ENCODE measurements around the gene PRSS16. TPM values are rescaled to one million over a fixed set of nuclear protein-coding genes. Genes with fewer than 3 reads are reported as not detected.

Gene PRSS16
- total RNA-seq, 1 experiment from 2014 or later = not detected

- H3K4me3 ChIP-seq = no peak overlapping the region
- DNase-seq (ENCODE audit: low read depth in 1 of 2, low spot score in 2 of 2) = no peak
- H3K27ac ChIP-seq = no peak overlapping the region
- no peaks in the 10 kb centered on the region for H3K9me3 ChIP-seq (replicated peaks)
- no peaks in the 10 kb centered on the region for H3K4me1 ChIP-seq (replicated peaks)
- H3K36me3 ChIP-seq = no peaks in the 10 kb centered on the region
- H3K27me3 ChIP-seq (replicated peaks) = no peaks in the 10 kb centered on the region
Observed at GRCh38 chr6:27230758-27231111, 16.8 kb upstream of the PRSS16 start.

GRCh38 chr6:27234576-27234975, 12.9 kb upstream of the PRSS16 start:
- no peaks in the 10 kb centered on the region for H3K36me3 ChIP-seq
- H3K4me1 ChIP-seq (replicated peaks) = no peaks in the 10 kb centered on the region
- H3K27me3 ChIP-seq (replicated peaks) = no peaks in the 10 kb centered on the region
- DNase-seq (ENCODE audit: low read depth in 1 of 2, low spot score in 2 of 2) = no peak
- H3K4me3 ChIP-seq = no peak overlapping the region
- no peak overlapping the region for H3K27ac ChIP-seq
- no peaks in the 10 kb centered on the region for H3K9me3 ChIP-seq (replicated peaks)

- no peak overlapping the region for H3K27ac ChIP-seq
- no peak for DNase-seq (ENCODE audit: low read depth in 1 of 2, low spot score in 2 of 2)
- no peak overlapping the region for H3K4me3 ChIP-seq
- no peaks in the 10 kb centered on the region for H3K36me3 ChIP-seq
- H3K9me3 ChIP-seq (replicated peaks) = no peaks in the 10 kb centered on the region
- H3K4me1 ChIP-seq (replicated peaks) = no peaks in the 10 kb centered on the region
- H3K27me3 ChIP-seq (replicated peaks) = no peaks in the 10 kb centered on the region
Observed at GRCh38 chr6:27237089-27237803, 10.3 kb upstream of the PRSS16 start.

- no peak for DNase-seq (ENCODE audit: low read depth in 1 of 2, low spot score in 2 of 2)
- Histone ChIP-seq H3K4me1 (replicated peaks) (no peaks in the 10 kb centered on the region), H3K9me3 (replicated peaks) (no peaks in the 10 kb centered on the region)
Observed at GRCh38 chr6:27238010-27238983, 9.2 kb upstream of the PRSS16 start.

GRCh38 chr6:27239258-27239657, 8.2 kb upstream of the PRSS16 start:
- DNase-seq (ENCODE audit: low read depth in 1 of 2, low spot score in 2 of 2) = no peak
- Histone ChIP-seq H3K4me3 (no peak overlapping the region), H3K9me3 (replicated peaks) (no peaks in the 10 kb centered on the region), H3K27ac (no peak overlapping the region), H3K4me1 (replicated peaks) (no peaks in the 10 kb centered on the region), H3K36me3 (no peaks in the 10 kb centered on the region), H3K27me3 (replicated peaks) (no peaks in the 10 kb centered on the region)

More at GRCh38 chr6:27238010-27238983, 9.2 kb upstream of the PRSS16 start:
- H3K4me3 ChIP-seq = no peak overlapping the region
- no peaks in the 10 kb centered on the region for H3K36me3 ChIP-seq
- no peak overlapping the region for H3K27ac ChIP-seq
- H3K27me3 ChIP-seq (replicated peaks) = no peaks in the 10 kb centered on the region

GRCh38 chr6:27241443-27241842, 6.1 kb upstream of the PRSS16 start:
- Histone ChIP-seq H3K9me3 (replicated peaks) (no peaks in the 10 kb centered on the region), H3K27me3 (replicated peaks) (no peaks in the 10 kb centered on the region), H3K4me3 (no peak overlapping the region), H3K36me3 (no peaks in the 10 kb centered on the region), H3K27ac (no peak overlapping the region), H3K4me1 (replicated peaks) (no peaks in the 10 kb centered on the region)
- DNase-seq (ENCODE audit: low read depth in 1 of 2, low spot score in 2 of 2) = no peak

- no peak for DNase-seq (ENCODE audit: low read depth in 1 of 2, low spot score in 2 of 2)
- Histone ChIP-seq H3K27ac (no peak overlapping the region), H3K4me3 (no peak overlapping the region), H3K36me3 (no peaks in the 10 kb centered on the region), H3K27me3 (replicated peaks) (no peaks in the 10 kb centered on the region), H3K4me1 (replicated peaks) (no peaks in the 10 kb centered on the region), H3K9me3 (replicated peaks) (no peaks in the 10 kb centered on the region)
Observed at GRCh38 chr6:27242589-27243265, 4.8 kb upstream of the PRSS16 start.

GRCh38 chr6:27248783-27249182, 1.3 kb downstream of the PRSS16 start:
- Histone ChIP-seq H3K27me3 (replicated peaks) (0 out of 2 replicates have a peak, but pooled peaks cover 3% of the 10 kb centered on the region), H3K4me1 (replicated peaks) (no peaks in the 10 kb centered on the region), H3K4me3 (no peak overlapping the region), H3K27ac (no peak overlapping the region), H3K9me3 (replicated peaks) (no peaks in the 10 kb centered on the region), H3K36me3 (no peaks in the 10 kb centered on the region)
- DNase-seq (ENCODE audit: low read depth in 1 of 2, low spot score in 2 of 2) = no peak

- H3K36me3 ChIP-seq = no peaks in the 10 kb centered on the region
- no peak overlapping the region for H3K4me3 ChIP-seq
- no peaks in the 10 kb centered on the region; the same call in 1 of the 2 replicates for H3K9me3 ChIP-seq (replicated peaks)
- DNase-seq (ENCODE audit: low read depth in 1 of 2, low spot score in 2 of 2) = no peak
- H3K27ac ChIP-seq = no peak overlapping the region
- H3K4me1 ChIP-seq (replicated peaks) = no peaks in the 10 kb centered on the region
- H3K27me3 ChIP-seq (replicated peaks) = 0 out of 2 replicates have a peak, but pooled peaks cover 3% of the 10 kb centered on the region
Observed at GRCh38 chr6:27250277-27251111, 3.0 kb downstream of the PRSS16 start.

- DNase-seq (ENCODE audit: low read depth in 1 of 2, low spot score in 2 of 2) = no peak
- Histone ChIP-seq H3K36me3 (no peaks in the 10 kb centered on the region), H3K4me1 (replicated peaks) (no peaks in the 10 kb centered on the region), H3K9me3 (replicated peaks) (no peaks in the 10 kb centered on the region; the same call in 1 of the 2 replicates), H3K4me3 (no peak overlapping the region), H3K27me3 (replicated peaks) (0 out of 2 replicates have a peak, but pooled peaks cover 3% of the 10 kb centered on the region), H3K27ac (no peak overlapping the region)
Observed at GRCh38 chr6:27251112-27251605, 3.7 kb downstream of the PRSS16 start.

GRCh38 chr6:27251606-27252251, 4.2 kb downstream of the PRSS16 start:
- DNase-seq (ENCODE audit: low read depth in 1 of 2, low spot score in 2 of 2) = no peak
- no peak overlapping the region for H3K27ac ChIP-seq
- no peaks in the 10 kb centered on the region for H3K4me1 ChIP-seq (replicated peaks)
- 0 out of 2 replicates have a peak, but pooled peaks cover 3% of the 10 kb centered on the region for H3K27me3 ChIP-seq (replicated peaks)
- H3K36me3 ChIP-seq = no peaks in the 10 kb centered on the region
- no peak overlapping the region for H3K4me3 ChIP-seq
- no peaks in the 10 kb centered on the region; the same call in 1 of the 2 replicates for H3K9me3 ChIP-seq (replicated peaks)

- H3K4me1 ChIP-seq (replicated peaks) = no peaks in the 10 kb centered on the region
- DNase-seq (ENCODE audit: low read depth in 1 of 2, low spot score in 2 of 2) = no peak
- no peak overlapping the region for H3K27ac ChIP-seq
- H3K9me3 ChIP-seq (replicated peaks) = no peaks in the 10 kb centered on the region; the same call in 1 of the 2 replicates
- no peaks in the 10 kb centered on the region for H3K36me3 ChIP-seq
- H3K27me3 ChIP-seq (replicated peaks) = 0 out of 2 replicates have a peak, but pooled peaks cover 3% of the 10 kb centered on the region
- no peak overlapping the region for H3K4me3 ChIP-seq
Observed at GRCh38 chr6:27254566-27254965, 7.1 kb downstream of the PRSS16 start.
